Renal cortex interstitium (tissue), 11 donors: Measurements from ENCODE around the gene NHERF1. TPM values are rescaled to one million over a fixed set of nuclear protein-coding genes. Genes with fewer than 3 reads are reported as not detected.

Experiments used
- DNase-seq, 11 donors: peaks; one replicate each; pipeline ENCODE4 v3.0.0-alpha.2; 2013; ENCODE audit warnings: low read depth in 9 of 11, low spot score in 4 of 11; ENCODE audit errors: extremely low read depth in 1 of 11
- polyA plus RNA-seq, 3 donors: library from polyadenylated mRNA; unstranded; fragments of 120-200 nt; gene quantifications; one replicate each; pipeline ENCODE4 v1.2.1, GENCODE V29; 2013; ENCODE audit not compliant: insufficient read length in 3 of 3

NHERF1 gene
- polyA plus RNA-seq, 3 donors: 158 to 197 (median 171) TPM

GRCh38 chr17:74795327-74796020, 47.0 kb downstream of the NHERF1 start:
- no peak for DNase-seq

DNA sequence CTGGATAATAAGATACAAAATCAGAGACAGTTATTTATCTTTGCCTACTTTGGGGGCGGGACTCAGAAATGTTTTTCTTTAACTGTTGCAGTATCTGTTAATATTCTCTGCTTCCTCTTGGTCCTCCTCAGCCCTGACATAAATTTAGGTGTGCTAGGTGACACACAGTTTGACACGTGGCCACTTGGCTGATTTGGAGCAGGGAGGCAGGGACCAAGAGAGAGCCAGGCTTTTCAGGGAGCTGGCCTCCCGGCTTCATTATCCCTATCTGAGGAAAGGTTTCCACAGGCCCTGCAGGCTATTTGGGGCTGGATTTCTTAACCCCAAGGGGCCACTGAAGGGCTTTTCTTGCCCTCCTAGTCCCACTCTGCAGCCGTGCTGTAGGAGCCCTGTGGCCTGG, 47.8 kb downstream of the NHERF1 start:
- no peak for DNase-seq

DNA sequence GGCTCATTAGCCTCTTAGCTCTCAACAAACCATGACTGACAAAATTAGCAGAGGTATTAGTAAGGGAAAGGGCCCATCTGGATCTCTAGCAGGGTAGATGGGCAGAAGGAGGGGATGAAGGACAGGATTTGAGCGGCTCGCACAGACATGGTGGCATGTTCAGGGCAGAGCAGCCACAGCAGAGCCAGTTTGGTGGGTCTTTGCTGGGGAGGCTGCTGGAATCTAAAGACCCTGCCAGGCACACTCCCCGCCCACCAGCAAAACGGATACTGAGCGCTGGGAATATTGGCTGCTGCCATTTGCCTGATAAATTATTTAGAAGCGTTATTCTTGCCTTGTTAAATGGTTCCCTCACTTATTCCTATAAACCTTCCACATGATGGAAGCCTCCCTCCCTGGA, 48.4 kb downstream of the NHERF1 start:
- DNase-seq: no peak

DNA sequence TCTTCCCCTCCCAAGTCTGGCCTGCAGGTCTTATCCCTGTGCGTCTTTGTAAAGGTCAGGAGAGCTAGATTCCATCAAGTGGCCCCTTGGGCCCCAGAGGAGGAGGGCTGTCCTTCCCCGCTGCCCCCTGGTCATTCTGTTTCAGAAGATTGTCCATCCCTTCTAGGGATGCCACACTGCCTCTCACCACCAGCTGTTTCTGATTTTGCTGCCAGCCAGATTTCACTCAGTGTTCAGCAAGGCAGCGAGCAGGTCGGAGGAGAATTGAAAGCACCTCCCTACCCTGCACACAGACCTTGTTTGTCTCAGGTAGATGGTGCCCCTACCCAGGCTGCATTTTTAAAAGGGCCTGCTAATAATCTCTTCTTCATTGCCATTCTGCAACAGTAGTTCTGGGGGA, 49.4 kb downstream of the NHERF1 start:
- no peak for DNase-seq

DNA sequence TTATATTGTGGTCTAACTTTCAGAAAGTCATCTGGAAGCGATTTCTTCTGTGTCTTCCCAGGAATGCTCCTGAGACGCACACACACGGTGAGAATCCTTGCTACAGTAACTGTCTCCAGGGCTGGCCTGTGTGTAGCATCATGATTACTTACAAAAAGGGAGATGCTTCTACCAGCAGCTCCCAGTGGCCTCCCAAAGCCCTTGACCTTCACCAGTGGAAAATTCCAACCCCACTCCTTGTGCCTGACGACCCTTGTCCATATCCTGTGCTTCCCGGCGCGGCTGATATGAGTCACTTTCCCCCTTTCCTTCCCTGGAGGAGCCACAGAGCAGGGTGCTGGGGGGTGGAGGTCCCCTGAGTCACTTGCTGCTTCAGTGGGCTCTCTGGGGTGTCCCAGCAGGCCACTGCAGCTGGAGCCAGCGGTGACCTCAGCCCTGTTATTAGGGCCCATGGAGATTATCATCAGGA, 49.8 kb downstream of the NHERF1 start:
- DNase-seq: no peak

- no peak for DNase-seq
Observed at GRCh38 chr17:74799097-74799496, 50.7 kb downstream of the NHERF1 start.

DNA sequence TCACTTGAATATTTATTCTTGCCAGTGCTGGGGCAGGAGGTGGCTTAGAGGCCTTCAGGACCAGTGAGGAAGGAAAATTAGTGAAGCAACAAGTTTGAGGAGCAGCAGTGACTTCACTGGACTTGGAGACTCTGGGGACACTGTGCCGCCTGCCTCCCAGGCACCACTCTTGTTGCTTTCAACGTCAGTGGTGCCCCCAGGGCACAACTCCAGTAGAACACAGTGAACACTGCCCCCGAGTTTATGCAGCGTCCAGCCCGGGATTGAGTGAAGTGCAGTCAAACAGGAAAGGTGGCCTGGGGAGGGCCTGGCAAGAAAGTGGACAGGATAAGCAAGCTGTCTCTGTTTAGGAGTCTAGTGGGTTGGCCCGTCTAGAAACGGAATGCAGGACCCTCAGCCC, 52.1 kb downstream of the NHERF1 start:
- no peak for DNase-seq

- no peak for DNase-seq
Observed at GRCh38 chr17:74801896-74802295, 53.5 kb downstream of the NHERF1 start.

- no peak for DNase-seq
Observed at GRCh38 chr17:74803388-74803930, 55.0 kb downstream of the NHERF1 start.

- no peak for DNase-seq
Observed at GRCh38 chr17:74803971-74804370, 55.5 kb downstream of the NHERF1 start.

GRCh38 chr17:74804683-74805082, 56.3 kb downstream of the NHERF1 start:
- DNase-seq: no peak

- DNase-seq: no peak
Observed at GRCh38 chr17:74805591-74805991, 57.2 kb downstream of the NHERF1 start.

GRCh38 chr17:74806334-74806733, 57.9 kb downstream of the NHERF1 start:
- DNase-seq: no peak

- no peak for DNase-seq
Observed at GRCh38 chr17:74807441-74807840, 59.0 kb downstream of the NHERF1 start.

- no peak for DNase-seq
Observed at GRCh38 chr17:74807925-74808324, 59.5 kb downstream of the NHERF1 start.

GRCh38 chr17:74808714-74809430, 60.4 kb downstream of the NHERF1 start:
- DNase-seq: no peak

GRCh38 chr17:74810699-74811485, 62.5 kb downstream of the NHERF1 start:
- DNase-seq: no peak

GRCh38 chr17:74812109-74813009, 63.9 kb downstream of the NHERF1 start:
- peak in 6 of 11 donors; percentile 41 to 74 (median 64) for DNase-seq

GRCh38 chr17:74814453-74814852, 66.0 kb downstream of the NHERF1 start:
- DNase-seq: no peak
